Peyer's patch (tissue), 4 donors: ENCODE results near the gene CFAP126.

Experiments used
- CTCF ChIP-seq, 6 experiments: fragments of 450-650 bp in 4 of 6; fragments of 200-600 bp in 2 of 6; sonication (generic) in 1 of 6; IDR thresholded peaks; one replicate each; pipeline ENCODE4 v1.5.1; 2017 to 2019; ENCODE audit warnings: antibody characterized with exemption in 6 of 6, mild to moderate bottlenecking in 3 of 6, moderate library complexity in 1 of 6
- POLR2A ChIP-seq, 2 donors: fragments of 450-650 bp; IDR thresholded peaks; one replicate each; pipeline ENCODE4 v1.5.1; 2017; ENCODE audit warnings: antibody characterized with exemption in 2 of 2, mild to moderate bottlenecking in 2 of 2, moderate library complexity in 2 of 2

DNA sequence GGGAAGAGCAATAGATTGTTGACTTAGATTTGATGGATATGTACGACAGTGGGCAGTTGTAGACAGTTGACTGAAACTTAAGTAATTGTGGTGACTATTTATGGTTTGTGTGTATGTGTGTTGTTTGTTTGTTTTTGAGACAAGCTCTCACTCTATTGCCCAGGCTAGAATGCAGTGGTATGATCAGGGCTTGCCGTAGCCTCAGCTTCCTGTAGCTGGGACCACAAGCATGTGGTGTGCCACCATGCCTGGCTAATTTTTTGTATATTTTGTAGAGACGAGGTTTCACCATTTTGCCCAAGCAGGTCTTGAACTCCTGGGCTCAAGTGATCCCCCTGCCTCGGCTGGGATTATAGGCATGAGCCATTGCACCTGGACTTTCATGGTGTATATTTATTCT lies 43.7 kb downstream of the CFAP126 start:
- TF ChIP-seq CTCF (IDR thresholded peaks at IDR 0.05) (no peak), POLR2A (IDR thresholded peaks at IDR 0.05) (no peak)
